OCI-LY1 (cell line): ENCODE measurements around the gene DAP.

ENCODE experiments used
- CTCF ChIP-seq: fragments of 200-600 bp; sonication (generic), shearing (Covaris generic); IDR thresholded peaks from 2 replicates; pipeline ENCODE4 v1.5.1; 2017; ENCODE audit warnings: mild to moderate bottlenecking, antibody characterized with exemption, low read length, moderate library complexity, mixed read lengths
- EZH2 ChIP-seq: fragments of 200-600 bp; sonication (generic), shearing (Covaris generic); IDR thresholded peaks from 2 replicates; pipeline ENCODE4 v1.8.0; 2017; ENCODE audit warnings: borderline replicate concordance, mixed run types, mild to moderate bottlenecking, antibody characterized with exemption, low read length, moderate library complexity, mixed read lengths

- TF ChIP-seq CTCF (no peak), EZH2 (no peak)
Measured at GRCh38 chr5:10761933-10762775, 1.1 kb upstream of the DAP start.
